Psoas muscle (tissue), 8 donors: ENCODE measurements around the gene TBL2. TPM values are rescaled to one million over a fixed set of nuclear protein-coding genes. Genes with fewer than 3 reads are reported as not detected.

ENCODE experiments used
- ATAC-seq, 4 donors: fragments of 200-7000 bp; cut with Tn5 transposase; one replicate each; pipeline ENCODE4 v1.9.1; 2020; ENCODE audit warnings: moderate library complexity in 3 of 4, mild to moderate bottlenecking in 2 of 4
- DNase-seq, 2 donors: peaks; one replicate each; pipeline ENCODE4 v3.0.0-alpha.2; 2020
- H3K27ac ChIP-seq: fragments of 200-600 bp; one replicate; pipeline ENCODE4 v1.8.0; 2022
- H3K27me3 ChIP-seq, 3 donors: fragments of 200-600 bp in 1 of 3; one replicate each; pipeline versions ENCODE4 v1.6.1 to v1.8.0; 2013 to 2022; ENCODE audit warnings: low read length in 2 of 3, mild to moderate bottlenecking in 2 of 3, moderate library complexity in 1 of 3; ENCODE audit not compliant: insufficient read depth in 3 of 3
- H3K36me3 ChIP-seq, 2 donors: fragments of 200-600 bp in 1 of 2; one replicate each; pipeline versions ENCODE4 v1.6.1 to v1.8.0; 2013 to 2022; ENCODE audit warnings: low read depth in 1 of 2, mild to moderate bottlenecking in 1 of 2, moderate library complexity in 1 of 2; ENCODE audit not compliant: insufficient read depth in 1 of 2
- H3K4me1 ChIP-seq: fragments of 200-600 bp; one replicate; pipeline ENCODE4 v1.8.0; 2022
- H3K4me3 ChIP-seq: fragments of 200-600 bp; one replicate; pipeline ENCODE4 v1.8.0; 2022; ENCODE audit warnings: mild to moderate bottlenecking
- H3K9me3 ChIP-seq: fragments of 200-600 bp; one replicate; pipeline ENCODE4 v1.8.0; 2022
- CTCF ChIP-seq: fragments of 200-600 bp; IDR thresholded peaks from one replicate; pipeline ENCODE4 v1.8.0; 2022; ENCODE audit warnings: antibody characterized with exemption
- WGBS, 3 donors: extraction: QIAGEN DNeasy Blood & Tissue Kit; methylation state at CpG; one replicate each; pipeline versions ENCODE4 v1.1.6 to v1.1.7; 2013; 5-methylcytosine and 5-hydroxymethylcytosine counted together
- intact Hi-C, 2 donors: fragments of 100-400 bp; cut with DNase I; formaldehyde crosslinking; loops; one replicate each; pipeline versions ENCODE4 v1.11.0 to v1.14.2; 2022
- long read RNA-seq, 2 donors: library from polyadenylated mRNA; unstranded; transcript quantifications; one replicate each; pipeline ENCODE4 v2.0.0, GENCODE V29; 2021
- polyA plus RNA-seq, 3 donors: library from polyadenylated mRNA; stranded (reverse); fragments of 200-250 nt; gene quantifications; one replicate each; pipeline ENCODE4 v1.2.3, GENCODE V29; 2013
- total RNA-seq, 4 donors: library from RNA; stranded (reverse); fragmentation: NEBNext Ultra II Directional in 2 of 4; extraction: Animal tissue kit (Norgen Biotek cat#: 25700) in 2 of 4; gene quantifications; one replicate each; pipeline versions ENCODE4 v1.2.1 to v1.2.4, GENCODE V29; 2021 to 2023
- donor health status: healthy with polysubstance abuse.
- donor health status: DM: no; HTN: no; CAD: no; lungs with moderate emphysema.
- donor health status: Bipolar disorder and iron deficiency.
- donor health status: healthy.
- donor health status: DM: yes; HTN: yes; CAD: no.
- donor health status: DM: no; HTN: no; CAD: no.
- donor health status: DM: no; HTN: no; CAD: no.
- donor health status: DM: yes; HTN: yes; CAD: no.

TBL2 gene
- total RNA-seq = 10 to 100 TPM; 10.3 to 16.1 (median 11.8) TPM
- 10 to 100 TPM in 1 of 3 donors, 1 to 10 TPM in 2; 8.1 to 15.0 (median 9.6) TPM for polyA plus RNA-seq
- long read RNA-seq, donor 1, full-length matches to known transcripts = 16 of 21 reads
- long read RNA-seq, donor 1, partial matches to known transcripts = 2 of 21 reads
- long read RNA-seq, donor 1, other reads (novel, unspliced or antisense) = 3 of 21 reads
- long read RNA-seq, donor 2, full-length matches to known transcripts = 29 of 35 reads
- long read RNA-seq, donor 2, partial matches to known transcripts = 1 of 35 reads
- long read RNA-seq, donor 2, other reads (novel, unspliced or antisense) = 5 of 35 reads

- 0 to 1% (median 1%) methylated on average over 55 to 75 of the region's 75 CpGs for WGBS, 3 donors
- Histone ChIP-seq H3K4me3 (peak within 1 kb of the TSS; percentile 99), H3K27ac (peak within 1 kb of the TSS; percentile 90), H3K36me3 (peaks cover 9 to 22% of the 10 kb centered on the region in 2 donors), H3K27me3 (peaks cover 0 to 3% (median 2%) of the 10 kb centered on the region in 3 donors), H3K9me3 (no peaks in the 10 kb centered on the region), H3K4me1 (peaks cover 10% of the 10 kb centered on the region)
- ATAC-seq (peak; percentile 97 to 98 (median 97)), DNase-seq (peak; percentile 98 to 100)
- peak; percentile 11 for TF ChIP-seq CTCF
- intact Hi-C loops = loop anchor here in 1 of 2 donors (1.0 kb wide), 1 partner anchor 21 kb away; the partner anchor contains the start of gene BCL7B
These were observed at the start of gene TBL2 for GRCh38 chr7:73578342-73579128. TBL2 (minus strand) TSS chr7:73578579; CDS start chr7:73578549, 30 bp downstream.

- ATAC-seq (no peak), DNase-seq (no peak)
- Histone ChIP-seq H3K4me3 (no peak overlapping the region), H3K36me3 (no peaks in the 10 kb centered on the region), H3K27ac (no peak overlapping the region), H3K9me3 (no peaks in the 10 kb centered on the region), H3K4me1 (no peaks in the 10 kb centered on the region), H3K27me3 (peaks cover 0 to 28% (median 4%) of the 10 kb centered on the region in 3 donors)
- WGBS, 3 donors = 8 to 10% (median 8%) methylated on average over 3 of the region's 3 CpGs
- intact Hi-C loops = no loop called here
- TF ChIP-seq CTCF = no peak
These were observed 48.4 kb upstream of the TBL2 start for GRCh38 chr7:73626814-73627213.

GRCh38 chr7:73625276-73625675 is 46.9 kb upstream of the TBL2 start:
- ATAC-seq (no peak), DNase-seq (no peak)
- no peak overlapping the region for H3K27ac ChIP-seq
- no peak for TF ChIP-seq CTCF
- no peaks in the 10 kb centered on the region for H3K9me3 ChIP-seq
- peaks cover 0 to 25% (median 4%) of the 10 kb centered on the region in 3 donors for H3K27me3 ChIP-seq
- H3K4me1 ChIP-seq = no peaks in the 10 kb centered on the region
- WGBS, 3 donors = 92 to 96% (median 92%) methylated on average over 11 of the region's 11 CpGs
- H3K4me3 ChIP-seq = no peak overlapping the region
- intact Hi-C loops = no loop called here
- H3K36me3 ChIP-seq = no peaks in the 10 kb centered on the region

- intact Hi-C loops = no loop called here
- Histone ChIP-seq H3K9me3 (no peaks in the 10 kb centered on the region), H3K27ac (no peak overlapping the region), H3K4me3 (peak overlapping the region; percentile 67), H3K27me3 (peaks cover 0 to 22% (median 4%) of the 10 kb centered on the region in 3 donors), H3K36me3 (no peaks in the 10 kb centered on the region), H3K4me1 (no peaks in the 10 kb centered on the region)
- DNase-seq (no peak), ATAC-seq (no peak)
- 32 to 40% (median 36%) methylated on average over 9 of the region's 9 CpGs for WGBS, 3 donors
- no peak for TF ChIP-seq CTCF
These were observed 46.3 kb upstream of the TBL2 start for GRCh38 chr7:73624669-73625001.
